Stimulated activated CD4-positive, alpha-beta T cell treated with anti-CD3 and anti-CD28 coated beads, Interleukin-1b, Interleukin-23, amount 100 ng/mL, for 1 hour (primary cell): Measurements from ENCODE around the gene SLC25A17.
"Not testable (repeated sequence)": the region's sequence is repeated elsewhere in the genome, so short reads cannot be mapped to it uniquely, and the experiment has no call there.

Experiments used
- DNase-seq, 2 donors: peaks; one replicate each; pipeline ENCODE4 v3.0.0-alpha.2; 2020; ENCODE audit warnings: low read depth in 2 of 2

Gene SLC25A17, protein sequence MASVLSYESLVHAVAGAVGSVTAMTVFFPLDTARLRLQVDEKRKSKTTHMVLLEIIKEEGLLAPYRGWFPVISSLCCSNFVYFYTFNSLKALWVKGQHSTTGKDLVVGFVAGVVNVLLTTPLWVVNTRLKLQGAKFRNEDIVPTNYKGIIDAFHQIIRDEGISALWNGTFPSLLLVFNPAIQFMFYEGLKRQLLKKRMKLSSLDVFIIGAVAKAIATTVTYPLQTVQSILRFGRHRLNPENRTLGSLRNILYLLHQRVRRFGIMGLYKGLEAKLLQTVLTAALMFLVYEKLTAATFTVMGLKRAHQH

DNA sequence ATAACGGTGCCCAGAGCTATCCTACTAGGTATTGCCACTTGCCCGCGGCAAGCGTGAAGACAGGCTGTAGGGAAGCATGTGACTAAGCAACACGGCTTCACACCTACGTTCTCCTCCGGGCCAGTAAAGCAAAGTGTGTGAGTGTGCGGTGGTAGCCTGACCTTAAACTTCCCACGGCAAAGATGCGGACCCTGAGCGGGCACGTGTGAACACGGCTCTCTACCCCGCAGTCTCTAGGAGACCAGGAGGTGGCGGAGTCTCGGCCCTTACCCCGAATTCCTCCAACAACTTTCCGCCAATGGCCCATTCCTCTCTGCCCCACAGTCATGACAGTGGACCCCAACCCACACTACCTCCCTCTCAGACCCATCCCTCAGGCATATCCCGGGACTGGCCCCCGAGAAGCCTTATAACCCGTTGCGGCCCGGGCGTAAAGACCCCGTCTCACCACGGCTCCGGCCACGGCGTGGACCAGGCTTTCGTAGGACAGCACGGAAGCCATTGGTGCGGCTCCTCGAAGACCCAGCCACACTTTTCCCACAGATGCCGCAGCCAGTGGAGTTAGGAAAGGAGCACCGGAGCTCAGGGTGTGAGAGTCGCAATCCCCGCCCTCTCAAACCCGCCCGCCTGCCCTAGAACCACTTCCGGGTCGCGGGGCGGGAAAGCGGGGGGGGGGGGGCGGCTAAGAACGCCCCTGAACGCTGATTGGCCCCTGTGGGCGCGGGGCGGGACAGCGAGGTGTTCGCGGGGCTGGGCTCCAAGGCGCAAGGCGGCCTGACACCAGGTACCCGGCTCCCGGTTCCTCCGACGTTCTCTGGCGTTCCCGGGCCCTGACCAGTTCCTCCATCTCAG is at the start of gene SLC25A17:
TSS of gene SLC25A17 (minus strand) at position 600 of the 852 bp plus-strand sequence. CDS start at position 502, 98 bp downstream.
- peak; percentile 75 to 80 for DNase-seq

DNA sequence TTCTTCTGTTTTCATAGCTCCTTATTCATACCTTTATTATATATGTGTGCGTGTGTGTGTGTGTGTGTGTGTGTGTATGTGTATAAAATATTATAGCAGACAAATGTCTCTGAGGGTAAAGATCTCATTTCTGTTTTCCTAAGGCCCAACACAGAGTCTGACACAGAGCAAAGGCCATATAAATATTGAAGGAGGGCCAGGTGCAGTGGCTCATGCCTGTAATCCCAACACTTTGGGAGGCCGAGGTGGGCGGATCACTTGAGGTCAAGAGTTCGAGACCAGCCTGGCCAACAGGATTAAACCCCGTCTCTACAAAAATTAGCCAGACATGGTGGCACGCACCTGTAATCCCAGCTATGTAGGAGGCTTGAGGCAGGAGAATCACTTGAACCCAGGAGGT is 49.2 kb upstream of the SLC25A17 start:
- not testable (repeated sequence) for DNase-seq

DNA sequence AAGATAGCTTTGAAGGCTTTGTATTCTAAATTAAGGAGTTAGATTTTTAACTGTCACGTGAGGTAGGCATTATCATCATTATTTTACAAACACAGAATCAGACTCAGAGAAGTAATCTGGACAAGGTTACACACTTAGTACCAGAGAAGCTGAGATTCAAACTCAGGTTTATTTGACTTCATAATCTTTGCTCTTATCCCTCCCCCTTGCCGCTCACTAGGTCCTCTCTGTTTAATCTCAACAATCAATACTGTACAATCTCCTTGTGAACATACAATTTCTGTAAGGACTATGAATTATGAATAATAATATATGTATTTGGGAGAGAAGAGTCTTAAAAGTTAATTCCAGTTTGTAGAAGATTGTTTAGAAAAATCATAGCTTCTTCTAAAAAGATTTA is 48.0 kb upstream of the SLC25A17 start:
- no peak for DNase-seq

DNA sequence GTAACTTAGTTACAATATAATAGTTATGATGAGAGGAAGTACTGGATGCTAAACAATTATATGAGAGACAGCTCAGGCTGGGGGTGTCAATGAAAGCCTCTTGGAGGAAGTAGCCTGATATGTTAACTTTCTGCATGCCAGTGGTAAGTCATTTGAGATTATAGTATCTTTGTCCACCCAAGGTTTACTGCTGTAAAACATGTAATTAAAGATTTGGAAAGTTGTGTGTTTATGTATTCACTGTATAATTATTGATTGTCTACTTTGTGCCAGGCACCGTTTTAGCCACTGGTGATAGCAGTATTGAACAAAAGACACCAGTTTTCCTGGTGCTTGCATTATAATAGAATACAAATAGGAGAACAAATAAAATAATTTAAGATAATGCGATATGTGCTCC is 43.4 kb upstream of the SLC25A17 start:
- DNase-seq: no peak

DNA sequence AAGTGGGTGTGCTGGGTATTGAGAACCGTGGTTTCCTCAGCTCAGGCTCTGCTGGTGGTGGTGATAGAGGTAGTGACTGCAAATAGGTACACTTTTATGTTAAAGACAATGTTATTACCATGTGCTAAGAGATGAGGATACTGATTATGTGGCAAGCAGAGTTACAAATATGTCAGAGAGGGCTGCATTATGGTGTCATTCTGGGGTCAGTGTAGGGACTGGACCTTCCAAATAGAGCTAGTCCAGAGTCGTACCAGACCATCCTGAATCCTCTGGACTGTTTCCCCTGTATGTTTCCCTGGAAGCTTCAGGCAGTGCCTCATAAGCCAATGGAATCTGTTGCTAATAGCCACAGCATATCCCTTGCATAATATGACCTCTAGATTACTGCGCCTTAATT is 42.9 kb upstream of the SLC25A17 start, which contains the start of gene DNAJB7:
TSS of gene DNAJB7 (minus strand) at position 101 of the 400 bp plus-strand sequence. CDS start 119 bp downstream, outside the sequence.
- no peak for DNase-seq

DNA sequence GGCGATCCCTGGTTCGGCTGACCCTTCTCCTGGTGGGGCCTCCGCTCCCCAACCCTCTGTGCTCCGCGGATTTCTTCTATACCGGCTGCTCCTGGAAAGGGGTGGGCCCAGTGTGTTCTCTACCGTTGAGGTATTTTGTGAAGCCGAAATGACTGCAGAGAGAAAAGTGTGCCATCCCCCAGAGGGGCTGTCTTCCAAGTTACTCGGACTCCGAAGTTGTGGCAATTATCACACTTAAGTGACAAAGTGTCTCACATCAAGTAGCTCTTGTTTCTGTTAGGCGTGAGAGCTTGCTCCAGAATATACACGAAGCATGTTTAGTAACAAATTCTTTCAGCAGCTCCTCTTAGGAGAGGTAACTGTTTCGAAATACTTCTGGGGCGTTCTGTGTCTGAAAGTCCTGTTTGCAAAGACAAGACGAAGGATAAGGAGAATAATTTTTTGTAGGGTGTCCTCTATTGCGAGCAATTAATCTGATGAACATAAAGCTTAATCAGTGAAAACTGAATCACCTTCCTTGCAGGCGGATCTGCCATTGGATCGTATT is 38.2 kb upstream of the SLC25A17 start:
- DNase-seq: no peak

DNA sequence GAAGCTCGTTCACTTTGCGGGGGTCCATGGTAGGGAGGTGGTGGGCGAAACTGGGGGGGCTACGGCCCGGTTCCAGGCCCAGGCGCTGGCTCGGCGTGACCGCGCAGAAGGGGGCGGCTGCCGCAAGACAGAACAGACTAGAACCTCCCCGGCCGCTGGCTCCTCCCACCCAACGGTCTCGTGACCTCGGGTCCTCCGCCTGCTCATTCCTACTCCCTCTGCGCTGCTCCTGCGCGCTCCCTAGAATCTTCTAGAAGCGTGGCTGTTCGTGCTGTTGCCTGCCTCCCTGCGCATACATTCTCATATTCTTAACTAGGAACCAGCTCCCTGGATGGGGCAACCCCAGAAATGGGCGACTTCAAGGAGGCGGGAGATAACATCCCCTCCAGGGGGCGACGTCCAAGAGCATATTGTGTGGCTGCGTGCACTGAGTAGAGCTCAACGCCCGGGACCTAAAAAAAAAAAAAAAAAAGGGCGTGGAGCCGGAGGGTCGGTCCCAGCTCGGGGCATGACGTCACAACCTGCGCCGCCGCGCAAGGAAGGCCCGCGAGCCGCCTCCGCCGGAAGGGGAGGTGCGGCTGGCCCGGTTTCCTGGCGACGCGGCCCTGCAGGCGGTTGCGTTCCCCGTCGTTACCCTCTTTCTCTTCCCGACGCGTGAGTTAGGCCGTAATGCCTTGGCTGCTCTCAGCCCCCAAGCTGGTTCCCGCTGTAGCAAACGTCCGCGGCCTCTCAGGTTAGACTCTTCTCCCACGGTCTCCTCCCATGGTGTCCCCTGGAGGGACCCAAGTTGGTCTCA is 37.6 kb upstream of the SLC25A17 start, which contains the start of the genes ST13 and XPNPEP3:
TSS of gene ST13 (minus strand) at position 127 of the 796 bp plus-strand sequence. CDS start at position 28, 99 bp downstream.
TSS of gene XPNPEP3 (plus strand) at position 636 of the 796 bp plus-strand sequence. CDS start at position 670, 34 bp downstream.
- DNase-seq: peak; percentile 88 to 93

DNA sequence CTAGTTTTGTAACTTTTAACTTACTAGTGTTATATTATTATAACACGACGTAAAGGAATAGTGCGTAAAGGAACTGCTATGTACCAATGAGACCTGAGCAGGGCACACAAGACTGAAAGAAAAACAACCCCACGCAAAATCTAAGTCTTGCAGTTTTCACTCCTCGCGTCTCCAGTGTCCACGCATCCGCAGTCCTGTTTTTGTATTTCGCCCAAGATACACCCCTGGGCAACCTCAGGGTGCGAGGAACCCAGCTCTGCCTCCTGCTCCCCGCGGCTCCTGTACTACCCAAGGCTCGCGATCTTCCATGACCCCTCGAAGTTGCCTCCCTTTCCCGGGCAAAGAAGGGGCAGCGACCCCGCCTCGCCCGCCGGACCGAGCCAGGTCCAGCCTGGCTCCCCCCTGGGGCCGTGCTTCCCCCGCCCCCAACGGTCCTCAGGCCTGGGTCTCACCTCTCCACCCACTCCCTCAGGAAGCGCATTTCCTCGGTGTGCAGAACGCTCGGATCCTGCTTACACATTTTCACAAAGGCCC is 36.9 kb upstream of the SLC25A17 start:
- no peak for DNase-seq

DNA sequence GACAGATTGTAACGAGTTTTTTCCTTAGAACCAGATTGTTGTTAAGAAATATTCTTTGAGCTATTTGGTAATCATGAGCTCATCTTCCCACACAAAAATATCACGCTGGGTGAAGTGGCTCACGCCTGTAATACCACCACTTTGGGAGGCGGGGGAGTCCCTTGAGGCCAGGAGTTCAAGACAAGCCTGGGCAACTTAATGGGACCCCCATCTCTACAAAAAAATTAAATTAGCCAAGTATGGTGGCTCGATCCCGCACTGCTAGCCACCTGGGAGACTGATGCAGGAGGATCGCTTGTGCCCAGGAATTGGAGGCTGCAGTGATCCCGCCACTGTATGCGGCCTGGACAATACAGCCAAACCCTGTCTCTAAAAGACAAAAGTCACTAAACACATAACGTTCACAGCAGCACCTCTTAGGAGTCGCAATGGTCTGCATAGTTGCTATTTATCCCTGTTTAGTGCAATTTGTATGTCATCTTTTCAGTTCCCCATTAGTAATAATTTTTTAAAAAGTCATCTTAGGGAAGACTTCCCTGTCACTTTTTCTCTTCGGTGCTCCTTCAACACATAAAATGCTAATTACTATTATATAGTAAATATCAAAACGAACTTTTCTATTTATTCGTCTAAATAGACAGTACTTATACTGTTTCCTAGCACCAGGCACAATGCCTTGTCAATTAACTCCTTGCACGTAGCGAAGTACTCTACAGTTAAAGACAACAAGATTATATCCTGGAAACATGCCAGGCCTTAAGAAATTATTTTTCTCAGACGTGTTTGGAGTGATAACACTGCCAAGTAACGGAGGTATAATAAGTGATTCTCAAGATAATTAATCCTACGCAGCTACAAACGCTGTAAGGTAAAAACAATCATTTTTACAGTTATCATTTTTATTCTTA is 36.2 kb upstream of the SLC25A17 start:
- DNase-seq: no peak

DNA sequence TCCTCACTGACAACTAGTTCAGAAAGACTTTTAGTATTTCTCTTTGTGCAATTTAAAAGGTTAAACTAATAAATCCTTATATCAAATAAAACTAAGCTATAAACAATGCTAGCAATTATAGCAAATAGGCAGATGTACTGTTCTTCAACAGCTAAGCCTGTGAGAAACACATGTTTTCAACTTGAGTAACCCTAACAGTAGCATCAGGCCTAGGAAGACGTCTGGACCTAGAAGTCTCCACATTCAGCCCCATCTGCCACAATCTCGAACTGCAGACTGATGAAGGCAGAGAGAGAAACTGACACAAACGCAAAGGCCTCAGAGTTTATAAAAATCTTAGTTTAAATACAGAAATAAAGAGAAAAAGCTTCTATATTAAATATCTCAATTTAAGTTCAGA is 34.8 kb upstream of the SLC25A17 start:
- no peak for DNase-seq

DNA sequence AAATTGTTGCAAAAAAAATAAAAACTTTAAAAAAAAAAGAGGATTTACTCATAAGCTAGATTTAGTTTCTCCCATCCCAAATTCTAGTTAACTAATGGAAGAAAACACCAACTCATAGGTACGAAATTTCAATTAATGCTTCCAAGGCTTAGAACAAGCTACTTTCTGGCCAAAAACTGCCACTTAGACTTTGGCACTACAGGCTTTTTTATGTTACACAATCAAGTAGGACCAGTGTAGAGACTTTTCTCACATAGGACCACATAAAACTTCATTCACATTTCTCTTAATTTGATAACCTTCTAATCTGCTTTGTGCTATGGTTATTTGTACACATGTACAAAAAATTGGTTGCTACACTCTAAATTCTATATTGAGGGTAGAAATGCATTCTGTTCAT is 34.2 kb upstream of the SLC25A17 start:
- no peak for DNase-seq

DNA sequence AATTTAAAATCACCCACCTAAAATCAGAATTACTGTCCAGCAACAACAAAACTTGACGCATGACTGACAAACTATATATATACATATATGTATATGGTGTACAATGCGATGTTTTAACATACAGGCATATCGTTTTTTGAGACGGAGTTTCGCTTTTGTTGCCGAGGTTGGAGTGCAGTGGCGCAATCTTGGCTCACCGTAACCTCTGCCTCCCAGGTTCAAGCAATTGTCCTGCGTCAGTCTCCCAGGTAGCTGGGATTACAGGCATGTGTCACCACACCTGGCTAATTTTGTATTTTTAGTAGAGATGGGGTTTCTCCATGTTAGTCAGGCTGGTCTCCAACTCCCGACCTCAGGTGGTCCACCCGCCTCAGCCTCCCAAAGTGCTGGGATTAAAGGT is 26.7 kb upstream of the SLC25A17 start:
- not testable (repeated sequence) for DNase-seq

DNA sequence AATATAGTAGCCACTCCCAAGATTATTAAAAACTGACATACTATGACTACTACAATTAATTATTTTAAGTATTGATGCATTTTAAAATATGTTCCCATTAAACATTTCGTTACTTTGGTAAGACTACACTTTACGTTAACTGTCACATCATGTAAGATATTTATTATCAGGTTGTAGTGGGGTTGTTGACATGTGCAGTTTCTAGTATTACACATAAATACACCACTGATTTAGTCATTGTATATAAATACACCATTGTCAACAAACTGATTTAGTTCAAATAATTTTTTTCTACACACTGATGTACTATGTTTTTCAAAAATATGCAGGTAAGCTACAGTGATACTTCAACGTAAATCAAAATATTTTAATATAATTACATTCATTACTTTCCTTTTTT is 25.8 kb upstream of the SLC25A17 start:
- DNase-seq: no peak

DNA sequence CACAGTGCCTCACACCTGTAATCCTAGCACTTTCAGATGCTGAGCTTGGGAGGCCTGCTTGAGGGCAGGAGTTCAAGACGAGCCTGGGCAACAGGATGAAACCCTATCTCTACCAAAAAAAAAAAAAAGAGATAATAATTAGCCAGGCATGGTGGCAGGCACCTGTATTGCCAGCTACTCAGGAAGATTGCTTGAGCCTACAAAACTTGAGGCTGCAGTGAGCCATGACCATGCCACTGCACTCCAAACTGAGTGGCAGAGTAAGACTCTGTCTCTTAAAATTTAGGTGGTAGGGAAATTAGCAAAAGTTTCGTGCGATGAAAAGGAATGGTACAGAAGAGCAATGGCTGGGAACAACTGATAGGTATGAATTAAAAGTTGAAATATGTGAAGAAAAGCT is 19.3 kb upstream of the SLC25A17 start:
- no peak for DNase-seq

DNA sequence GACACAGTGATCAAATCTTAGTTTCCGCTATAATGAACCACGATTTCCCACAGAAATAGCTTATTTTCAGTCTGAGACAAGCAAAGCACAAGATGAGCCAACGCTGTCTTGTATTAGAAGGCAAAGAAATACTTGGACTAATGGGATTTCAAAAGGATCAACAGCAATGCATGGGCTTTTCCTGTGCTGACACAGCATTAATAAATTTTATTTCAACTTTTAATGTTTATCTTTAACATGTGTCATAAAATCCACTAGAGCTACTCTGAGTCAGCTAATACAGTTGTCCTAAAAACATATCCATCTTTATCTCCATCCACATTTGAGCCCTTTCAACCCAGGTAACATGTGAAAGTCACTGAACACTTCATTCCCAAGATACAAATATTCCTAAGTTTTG is 15.5 kb upstream of the SLC25A17 start:
- no peak for DNase-seq

DNA sequence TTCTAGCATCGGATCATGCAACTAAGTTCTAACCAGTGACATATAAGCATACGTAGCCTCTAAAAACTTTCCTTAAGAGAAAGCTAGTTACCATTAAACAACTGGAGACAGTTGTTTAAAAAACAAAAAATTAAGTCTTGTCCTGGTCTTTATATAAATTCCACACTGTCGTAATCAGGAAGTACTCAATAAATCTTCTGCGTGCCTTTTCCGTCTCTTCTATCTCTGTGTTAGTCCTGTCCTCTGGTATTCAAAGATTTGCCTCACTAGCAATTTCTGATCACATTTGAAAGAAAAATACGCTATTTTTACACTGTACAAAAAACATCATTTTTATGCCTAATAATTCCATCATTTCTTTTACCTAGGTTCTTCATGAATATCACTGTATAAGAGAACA is 10.0 kb upstream of the SLC25A17 start:
- no peak for DNase-seq

DNA sequence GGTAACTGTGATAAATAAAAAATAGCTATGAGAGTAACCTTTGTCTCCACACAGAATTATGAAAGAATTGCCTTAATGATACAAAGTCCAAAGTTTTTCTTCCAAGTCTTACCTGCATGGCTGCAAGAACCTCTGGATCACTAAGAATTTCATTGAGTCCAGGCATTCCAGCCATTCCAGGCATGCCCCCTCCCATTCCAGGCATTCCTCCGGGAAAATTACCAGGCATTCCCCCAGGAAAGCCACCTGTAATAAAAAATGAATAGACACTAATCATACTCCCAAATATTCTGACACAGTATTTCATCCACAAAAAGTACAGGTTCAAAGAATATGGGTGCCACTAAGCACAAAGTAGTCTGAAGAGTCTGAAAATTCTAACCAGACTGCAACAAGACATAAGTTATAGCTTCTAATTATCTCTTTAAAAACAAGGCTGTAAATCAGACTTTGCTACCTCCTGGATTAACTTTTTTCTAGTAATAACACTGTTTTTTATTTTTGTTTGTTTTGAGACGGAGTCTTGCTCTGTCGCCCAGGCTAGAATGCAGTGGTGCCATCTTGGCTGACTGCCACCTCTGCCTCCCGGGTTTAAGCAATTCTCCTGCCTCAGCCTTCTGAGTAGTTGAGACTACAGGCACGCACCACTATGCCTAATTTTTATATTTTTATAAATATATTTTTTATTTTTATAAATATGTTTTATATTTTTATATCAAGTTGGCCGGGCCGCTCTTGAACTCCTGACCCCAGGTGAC is 8.0 kb upstream of the SLC25A17 start:
- no peak for DNase-seq

DNA sequence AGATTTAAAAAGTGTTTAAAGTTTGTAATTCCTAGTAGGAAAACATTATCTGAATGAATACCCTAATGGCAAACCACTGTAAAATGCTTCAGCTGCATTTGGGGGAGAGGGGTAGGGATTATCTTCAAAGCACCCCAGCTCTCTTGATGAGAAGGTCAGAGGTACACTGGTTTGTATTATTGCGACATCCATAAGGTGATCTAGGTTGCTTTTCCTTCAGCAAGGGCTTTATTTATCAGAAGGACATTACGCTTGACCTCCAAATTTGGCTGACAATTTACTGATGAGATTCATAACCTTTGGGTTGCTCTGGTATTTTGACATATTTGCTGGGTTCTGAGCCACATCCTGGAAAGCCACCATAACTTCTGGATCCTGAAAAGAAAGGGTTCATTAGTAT is 7.1 kb upstream of the SLC25A17 start:
- DNase-seq: not testable (repeated sequence)

DNA sequence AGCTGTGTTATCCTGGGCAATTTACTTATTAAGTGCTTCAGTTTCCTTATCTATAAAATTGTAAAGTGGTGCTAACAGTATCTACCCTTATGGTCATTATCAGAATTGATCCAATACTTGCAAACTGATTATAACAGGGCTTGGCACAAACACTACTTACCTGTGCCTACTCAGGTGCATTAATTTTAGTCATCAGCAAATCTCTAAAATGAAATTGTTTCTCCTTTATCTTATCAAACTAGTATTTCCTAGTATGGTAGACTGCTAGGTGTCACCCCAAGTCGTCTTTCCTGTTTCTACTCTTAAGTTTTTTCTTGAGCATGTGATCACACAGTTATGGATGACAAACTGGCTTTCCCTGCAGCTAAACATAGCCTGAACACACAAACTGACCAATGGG is 4.3 kb upstream of the SLC25A17 start:
- DNase-seq: no peak
